ENCODE results near the gene JOSD2.
"Not testable (repeated sequence)": the region's sequence is repeated elsewhere in the genome, so short reads cannot be mapped to it uniquely, and the experiment has no call there.

Gene JOSD2

GRCh38 chr19:50475101-50475568 is 35.9 kb downstream of the JOSD2 start:
- ATAC-seq (replicated peaks), result no peak
- peak overlapping the region; percentile 62 to 100 for H3K4me3 Mint-ChIP-seq
- peak overlapping the region; percentile 98 for H3K27ac Mint-ChIP-seq
- H3K36me3 Mint-ChIP-seq, result peaks cover 18 to 29% of the 10 kb centered on the region in 2 donors
- DNase-seq, result no peak
- H3K9me3 Mint-ChIP-seq, result peaks cover 0 to 4% of the 10 kb centered on the region in 2 donors
- no peaks in the 10 kb centered on the region for H3K27me3 Mint-ChIP-seq
- H3K4me1 Mint-ChIP-seq, result peaks cover 27 to 40% of the 10 kb centered on the region in 2 donors

- not testable (repeated sequence) for H3K27ac Mint-ChIP-seq; H3K4me3 Mint-ChIP-seq; H3K27me3 Mint-ChIP-seq; ATAC-seq (replicated peaks); DNase-seq; H3K9me3 Mint-ChIP-seq
- Mint-ChIP-seq H3K36me3 (peaks cover 11 to 19% of the 10 kb centered on the region in 2 donors), H3K4me1 (peaks cover 24 to 31% of the 10 kb centered on the region in 2 donors)
Observed at GRCh38 chr19:50473336-50473735, 37.7 kb downstream of the JOSD2 start.

GRCh38 chr19:50468818-50469217 is 42.2 kb downstream of the JOSD2 start:
- H3K9me3 Mint-ChIP-seq, result no peaks in the 10 kb centered on the region
- H3K4me1 Mint-ChIP-seq, result peaks cover 0 to 2% of the 10 kb centered on the region in 2 donors
- no peak for DNase-seq
- no peak overlapping the region for H3K27ac Mint-ChIP-seq
- no peak for ATAC-seq (replicated peaks)
- H3K27me3 Mint-ChIP-seq, result no peaks in the 10 kb centered on the region
- no peak overlapping the region for H3K4me3 Mint-ChIP-seq
- no peaks in the 10 kb centered on the region for H3K36me3 Mint-ChIP-seq

- no peak for DNase-seq
- H3K27me3 Mint-ChIP-seq, result no peaks in the 10 kb centered on the region
Observed at GRCh38 chr19:50467566-50467965, 43.4 kb downstream of the JOSD2 start.

GRCh38 chr19:50466706-50467039 is 44.3 kb downstream of the JOSD2 start:
- Mint-ChIP-seq H3K4me3 (no peak overlapping the region), H3K27me3 (no peaks in the 10 kb centered on the region), H3K9me3 (no peaks in the 10 kb centered on the region), H3K36me3 (no peaks in the 10 kb centered on the region), H3K27ac (no peak overlapping the region), H3K4me1 (no peaks in the 10 kb centered on the region)
- no peak for DNase-seq
- ATAC-seq (replicated peaks), result no peak

More at GRCh38 chr19:50467566-50467965, 43.4 kb downstream of the JOSD2 start:
- H3K4me3 Mint-ChIP-seq, result no peak overlapping the region
- no peak for ATAC-seq (replicated peaks)
- no peaks in the 10 kb centered on the region for H3K36me3 Mint-ChIP-seq
- no peak overlapping the region for H3K27ac Mint-ChIP-seq
- H3K9me3 Mint-ChIP-seq, result no peaks in the 10 kb centered on the region
- peaks cover 0 to 2% of the 10 kb centered on the region in 2 donors for H3K4me1 Mint-ChIP-seq

GRCh38 chr19:50465986-50466705 is 44.8 kb downstream of the JOSD2 start:
- no peaks in the 10 kb centered on the region for H3K36me3 Mint-ChIP-seq
- no peaks in the 10 kb centered on the region for H3K27me3 Mint-ChIP-seq
- H3K4me3 Mint-ChIP-seq, result no peak overlapping the region
- ATAC-seq (replicated peaks) (no peak), DNase-seq (no peak)
- H3K27ac Mint-ChIP-seq, result no peak overlapping the region
- H3K9me3 Mint-ChIP-seq, result no peaks in the 10 kb centered on the region
- H3K4me1 Mint-ChIP-seq, result peaks cover 3 to 5% of the 10 kb centered on the region in 2 donors

GRCh38 chr19:50465000-50465399 is 46.0 kb downstream of the JOSD2 start:
- ATAC-seq (replicated peaks), result no peak
- Mint-ChIP-seq H3K9me3 (no peaks in the 10 kb centered on the region), H3K4me3 (no peak overlapping the region), H3K27ac (no peak overlapping the region), H3K36me3 (no peaks in the 10 kb centered on the region), H3K27me3 (no peaks in the 10 kb centered on the region), H3K4me1 (peaks cover 12 to 16% of the 10 kb centered on the region in 2 donors)
- no peak for DNase-seq

GRCh38 chr19:50464348-50464747 is 46.6 kb downstream of the JOSD2 start:
- no peak for DNase-seq
- peaks cover 17 to 23% of the 10 kb centered on the region in 2 donors for H3K4me1 Mint-ChIP-seq
- no peaks in the 10 kb centered on the region for H3K27me3 Mint-ChIP-seq
- no peaks in the 10 kb centered on the region for H3K36me3 Mint-ChIP-seq
- H3K9me3 Mint-ChIP-seq, result no peaks in the 10 kb centered on the region
- no peak overlapping the region for H3K4me3 Mint-ChIP-seq
- no peak for ATAC-seq (replicated peaks)
- H3K27ac Mint-ChIP-seq, result no peak overlapping the region

GRCh38 chr19:50462970-50463369 is 48.0 kb downstream of the JOSD2 start:
- Mint-ChIP-seq H3K27me3 (no peaks in the 10 kb centered on the region), H3K9me3 (no peaks in the 10 kb centered on the region)

GRCh38 chr19:50461066-50461875 is 49.7 kb downstream of the JOSD2 start:
- no peaks in the 10 kb centered on the region for H3K27me3 Mint-ChIP-seq
- peak overlapping the region; percentile 21 to 64 for H3K4me3 Mint-ChIP-seq
- DNase-seq (peak; percentile 71), ATAC-seq (replicated peaks) (peak; percentile 62 to 71)
- H3K9me3 Mint-ChIP-seq, result no peaks in the 10 kb centered on the region
- H3K27ac Mint-ChIP-seq, result peak overlapping the region; percentile 86
- peaks cover 17 to 23% of the 10 kb centered on the region in 2 donors for H3K4me1 Mint-ChIP-seq
- peaks cover 5 to 6% of the 10 kb centered on the region in 2 donors for H3K36me3 Mint-ChIP-seq

More at GRCh38 chr19:50462970-50463369, 48.0 kb downstream of the JOSD2 start:
- no peak for ATAC-seq (replicated peaks)
- DNase-seq, result no peak
- no peaks in the 10 kb centered on the region for H3K36me3 Mint-ChIP-seq
- H3K4me3 Mint-ChIP-seq, result no peak overlapping the region
- H3K4me1 Mint-ChIP-seq, result peaks cover 17 to 23% of the 10 kb centered on the region in 2 donors
- no peak overlapping the region for H3K27ac Mint-ChIP-seq

- DNase-seq (peak; percentile 63), ATAC-seq (replicated peaks) (peak; percentile 85 to 88)
- Mint-ChIP-seq H3K9me3 (peaks cover 0 to 5% of the 10 kb centered on the region in 2 donors), H3K36me3 (peaks cover 12 to 14% of the 10 kb centered on the region in 2 donors), H3K27me3 (no peaks in the 10 kb centered on the region), H3K4me1 (peaks cover 18 to 24% of the 10 kb centered on the region in 2 donors), H3K4me3 (peak overlapping the region; percentile 45 to 77), H3K27ac (peak overlapping the region; percentile 92)
Observed at GRCh38 chr19:50460161-50460765, 50.7 kb downstream of the JOSD2 start.

- Mint-ChIP-seq H3K27me3 (no peaks in the 10 kb centered on the region), H3K27ac (peak overlapping the region; percentile 92), H3K36me3 (peaks cover 16 to 17% of the 10 kb centered on the region in 2 donors), H3K4me3 (peak overlapping the region; percentile 45 to 77), H3K4me1 (peaks cover 19 to 30% of the 10 kb centered on the region in 2 donors), H3K9me3 (peaks cover 0 to 5% of the 10 kb centered on the region in 2 donors)
- ATAC-seq (replicated peaks) (no peak), DNase-seq (no peak)
Observed at GRCh38 chr19:50459638-50460037, 51.4 kb downstream of the JOSD2 start.

GRCh38 chr19:50459067-50459456 is 51.9 kb downstream of the JOSD2 start:
- Mint-ChIP-seq H3K27me3 (no peaks in the 10 kb centered on the region), H3K4me3 (no peak overlapping the region), H3K36me3 (peaks cover 16 to 17% of the 10 kb centered on the region in 2 donors), H3K4me1 (peaks cover 19 to 32% of the 10 kb centered on the region in 2 donors), H3K27ac (no peak overlapping the region), H3K9me3 (peaks cover 0 to 5% of the 10 kb centered on the region in 2 donors)
- ATAC-seq (replicated peaks) (no peak), DNase-seq (no peak)

GRCh38 chr19:50458396-50459066 is 52.5 kb downstream of the JOSD2 start:
- Mint-ChIP-seq H3K4me3 (peak overlapping the region in 1 of 2 donors; percentile 26), H3K27me3 (no peaks in the 10 kb centered on the region), H3K9me3 (peaks cover 0 to 5% of the 10 kb centered on the region in 2 donors), H3K4me1 (peaks cover 19 to 32% of the 10 kb centered on the region in 2 donors), H3K36me3 (peaks cover 17% of the 10 kb centered on the region in 2 donors), H3K27ac (no peak overlapping the region)
- ATAC-seq (replicated peaks) (no peak), DNase-seq (no peak)
